HEK293 (cell line): ENCODE results near the gene LRRC7.

Experiments used
- CTCF ChIP-seq: fragments of 450-650 bp; formaldehyde crosslinking; IDR thresholded peaks from 2 replicates; pipeline ENCODE4 v1.5.1; 2016; ENCODE audit warnings: missing biosample characterization, missing genetic modification characterization
- TRIM28 ChIP-seq: IDR thresholded peaks from 2 replicates; pipeline ENCODE4 v1.6.1; 2011; ENCODE audit warnings: low read length, control low read depth, borderline replicate concordance
- ZNF747 ChIP-seq: fragments of 450-650 bp; formaldehyde crosslinking; IDR thresholded peaks from 2 replicates; pipeline ENCODE4 v1.5.1; 2016; ENCODE audit warnings: missing biosample characterization, missing genetic modification characterization
- ZNF791 ChIP-seq: fragments of 450-650 bp; formaldehyde crosslinking; IDR thresholded peaks from 2 replicates; pipeline ENCODE4 v1.5.1; 2016; ENCODE audit warnings: missing biosample characterization, missing genetic modification characterization

- TF ChIP-seq TRIM28 (no peak), CTCF (tag by site-specific recombination) (no peak), ZNF791 (tag by site-specific recombination) (no peak), ZNF747 (no peak)
Measured at GRCh38 chr1:70039485-70039884, 471.8 kb downstream of the LRRC7 start.
